GM19372 (cell line): ENCODE results near the gene LOX.
A peak's percentile ranks its signal among the peaks of the same experiment; 100 is the strongest.
"Not testable (repeated sequence)": the region's sequence is repeated elsewhere in the genome, so short reads cannot be mapped to it uniquely, and the experiment has no call there.

Experiments
- ATAC-seq: cut with Tn5 transposase; IDR thresholded peaks from one replicate; pipeline ENCODE4 v1.9.1; 2021; ENCODE audit warnings: mild to moderate bottlenecking, low read depth, moderate library complexity; ENCODE audit not compliant: unreplicated experiment

Gene LOX

GRCh38 chr5:122099060-122099790 lies 21.2 kb upstream of the LOX start:
- ATAC-seq: no peak

DNA sequence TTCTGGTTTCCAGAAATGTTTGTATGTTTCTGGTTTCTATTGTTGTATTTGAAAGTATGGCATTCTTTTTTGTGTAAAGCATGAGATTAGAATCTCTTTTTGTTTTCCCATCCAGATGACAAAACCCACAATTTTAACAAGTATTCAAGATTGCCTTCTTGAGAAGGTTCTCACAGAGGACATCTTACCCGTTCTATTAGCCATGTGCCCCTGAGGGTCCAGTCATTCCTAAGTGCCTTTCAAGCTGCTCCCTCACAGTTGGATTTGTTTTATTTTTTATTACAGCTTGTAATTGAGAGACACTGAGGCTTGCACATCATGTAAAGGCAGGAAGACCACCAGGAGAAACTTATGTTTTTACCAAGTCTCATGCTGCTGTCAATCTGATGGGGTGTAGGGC lies 19.3 kb upstream of the LOX start:
- no peak for ATAC-seq

- ATAC-seq: no peak
These were observed 17.1 kb upstream of the LOX start for GRCh38 chr5:122095158-122095557.

GRCh38 chr5:122094251-122094650 lies 16.2 kb upstream of the LOX start:
- ATAC-seq: not testable (repeated sequence)

DNA sequence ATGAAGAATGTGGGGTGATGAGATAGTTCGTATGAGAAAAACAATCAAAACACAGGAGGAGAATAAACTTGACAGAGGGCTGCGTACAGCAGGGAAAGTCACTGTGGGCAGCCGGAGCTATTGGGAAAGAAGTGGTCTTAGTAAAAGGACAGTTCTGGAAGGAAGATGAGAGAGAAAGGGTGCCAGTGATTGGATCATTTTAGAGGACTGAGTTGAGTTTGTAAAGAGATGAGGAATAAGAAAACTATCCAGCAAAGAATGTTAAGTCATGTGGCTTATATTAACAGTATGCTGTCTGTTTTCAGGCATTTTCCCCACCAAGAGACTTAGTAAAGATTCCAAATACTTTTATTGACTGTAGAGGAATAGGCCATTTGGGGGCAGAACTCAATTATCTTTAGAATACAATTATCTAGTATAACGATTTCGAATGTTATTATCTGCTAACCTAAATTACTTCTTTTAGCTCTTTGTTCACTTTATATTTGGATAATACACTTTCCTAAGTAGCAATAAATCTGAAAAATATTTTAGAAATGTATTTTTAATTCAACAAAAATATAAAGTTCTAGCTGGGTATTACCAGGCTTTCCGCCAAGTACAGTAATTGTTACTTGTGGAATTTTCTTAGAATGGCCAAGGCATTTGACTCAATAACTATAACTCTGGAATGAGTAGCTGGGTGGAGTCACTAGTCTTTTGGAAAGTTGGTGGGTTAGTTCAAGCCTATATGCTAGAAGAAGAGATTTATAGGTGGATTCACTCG lies 15.5 kb upstream of the LOX start:
- ATAC-seq: no peak

DNA sequence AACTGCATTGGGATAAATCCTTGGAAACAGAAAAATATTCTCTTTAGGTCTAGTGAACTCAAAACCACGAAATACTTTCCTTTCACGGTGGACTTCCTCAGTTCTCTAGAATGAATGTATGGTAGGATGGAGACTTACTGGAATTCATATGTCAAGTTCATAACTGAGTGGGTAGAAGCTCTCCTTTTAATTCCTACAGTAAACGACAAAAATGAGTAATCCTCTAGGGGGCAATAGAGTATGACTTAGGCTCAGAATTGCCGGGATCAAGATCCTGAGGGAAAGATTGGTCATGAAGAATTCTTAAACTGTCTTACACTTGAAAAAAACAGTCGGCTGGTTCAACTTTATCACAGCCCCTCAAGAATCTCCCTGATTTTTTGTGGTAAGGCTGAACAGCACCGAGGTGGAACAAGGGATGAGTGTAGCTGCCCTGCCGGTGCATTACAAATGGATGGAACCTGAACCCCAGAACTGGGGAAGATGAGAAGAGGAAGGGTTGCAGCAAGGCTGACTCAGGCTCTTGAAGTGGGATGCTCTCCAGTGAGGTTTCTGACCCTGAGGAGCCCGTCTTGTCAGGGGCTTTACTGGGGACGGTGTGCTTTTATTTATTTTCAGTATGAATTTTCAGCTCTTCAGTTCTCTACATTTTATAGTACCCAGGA lies 14.0 kb upstream of the LOX start:
- no peak for ATAC-seq

DNA sequence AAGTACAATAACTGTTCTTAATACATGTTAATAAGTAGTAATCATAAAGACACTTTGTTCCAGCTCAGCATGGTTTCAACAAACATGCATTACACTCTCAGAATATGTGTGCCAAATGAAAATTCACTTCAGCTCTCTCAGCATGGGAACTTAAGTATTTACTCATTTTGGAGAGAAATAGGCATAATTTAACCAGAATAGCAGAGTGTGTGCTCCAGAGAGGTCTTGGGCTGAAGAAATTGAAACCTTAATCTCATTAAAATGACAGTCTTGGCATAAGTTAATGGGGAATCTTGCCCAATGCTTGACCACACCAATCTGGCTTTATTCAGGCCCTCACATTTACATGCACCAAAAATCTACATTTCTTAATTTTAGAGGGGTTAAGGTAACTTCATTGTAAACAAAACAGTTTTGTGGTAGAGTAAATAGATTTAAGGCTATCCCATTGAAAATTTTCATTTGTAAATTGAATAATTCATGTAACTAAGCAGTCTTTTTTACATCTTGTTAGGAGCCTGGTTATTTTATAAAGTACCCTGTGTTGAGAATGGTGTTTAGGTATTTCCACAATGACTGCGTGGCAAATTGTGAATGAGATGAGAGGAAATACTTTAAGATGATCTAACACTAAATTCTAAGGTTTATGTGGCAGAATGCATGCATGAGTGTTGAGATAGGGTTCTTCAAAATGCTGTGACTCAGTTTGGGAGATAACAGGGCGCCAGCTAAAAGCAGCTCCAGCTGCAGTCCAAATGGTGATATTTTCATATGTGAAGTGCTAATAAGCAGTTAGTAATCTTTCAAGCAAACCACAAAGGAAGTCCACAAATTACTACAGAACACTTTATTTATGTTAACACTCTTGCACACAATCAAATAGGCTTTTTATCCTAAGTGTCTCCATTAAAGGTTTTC lies 11.3 kb upstream of the LOX start:
- ATAC-seq: no peak

GRCh38 chr5:122085041-122085440 lies 7.0 kb upstream of the LOX start:
- no peak for ATAC-seq

DNA sequence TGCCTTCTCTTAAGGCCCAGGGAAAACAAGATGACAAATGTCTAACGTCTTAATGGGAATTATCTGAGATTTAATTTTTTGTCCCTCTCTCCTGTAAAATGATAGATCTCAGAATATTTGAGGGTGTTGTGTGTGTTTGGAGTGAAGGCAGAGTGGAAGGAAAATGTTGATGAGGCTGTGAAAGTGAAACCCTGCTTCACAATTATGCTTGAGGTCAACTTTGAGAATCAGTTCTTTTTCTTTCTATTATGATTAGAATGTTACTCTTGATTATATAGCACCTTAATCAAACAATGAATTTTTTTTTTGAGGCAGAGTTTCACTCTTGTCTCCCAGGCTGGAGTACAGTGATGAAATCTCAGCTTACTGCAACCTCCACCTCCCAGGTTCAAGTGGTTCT lies 5.5 kb upstream of the LOX start:
- ATAC-seq: no peak

GRCh38 chr5:122081541-122081940 lies 3.5 kb upstream of the LOX start:
- ATAC-seq: no peak

DNA sequence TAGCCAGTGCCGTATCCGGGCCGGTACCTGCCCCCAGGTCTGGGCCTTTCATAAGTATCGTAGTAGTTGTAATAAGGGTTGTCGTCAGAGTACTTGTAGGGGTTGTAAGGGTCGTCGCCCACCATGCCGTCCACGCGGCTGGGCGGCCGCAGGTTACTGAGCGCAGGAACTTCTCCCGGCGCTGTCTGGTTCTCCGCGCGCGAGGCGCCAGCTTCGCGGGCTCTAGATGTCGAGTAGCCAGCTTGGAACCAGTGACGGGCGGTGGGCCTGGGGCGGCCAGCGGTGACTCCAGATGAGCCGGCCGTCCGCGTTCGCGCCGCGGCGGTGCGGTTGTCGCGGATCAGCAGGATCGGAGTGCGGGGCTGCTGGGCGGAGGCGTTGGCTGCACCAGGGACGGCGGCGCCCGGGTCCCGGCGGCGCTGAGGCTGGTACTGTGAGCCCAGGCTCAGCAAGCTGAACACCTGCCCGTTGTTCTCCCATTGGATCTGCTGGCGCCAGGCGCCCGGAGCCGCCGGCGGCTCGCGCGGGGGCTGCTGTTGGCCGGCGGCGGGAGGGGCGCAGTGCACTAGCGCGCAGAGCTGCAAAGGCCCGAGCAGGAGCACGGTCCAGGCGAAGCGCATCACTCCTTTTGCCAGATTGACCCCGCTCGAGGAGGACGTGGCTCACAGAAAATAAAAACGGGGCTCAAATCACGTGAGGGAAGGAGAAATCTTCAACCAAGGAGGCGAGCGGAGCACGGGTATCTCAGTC lies 518 bp downstream of the LOX start:
- ATAC-seq: peak; percentile 34

DNA sequence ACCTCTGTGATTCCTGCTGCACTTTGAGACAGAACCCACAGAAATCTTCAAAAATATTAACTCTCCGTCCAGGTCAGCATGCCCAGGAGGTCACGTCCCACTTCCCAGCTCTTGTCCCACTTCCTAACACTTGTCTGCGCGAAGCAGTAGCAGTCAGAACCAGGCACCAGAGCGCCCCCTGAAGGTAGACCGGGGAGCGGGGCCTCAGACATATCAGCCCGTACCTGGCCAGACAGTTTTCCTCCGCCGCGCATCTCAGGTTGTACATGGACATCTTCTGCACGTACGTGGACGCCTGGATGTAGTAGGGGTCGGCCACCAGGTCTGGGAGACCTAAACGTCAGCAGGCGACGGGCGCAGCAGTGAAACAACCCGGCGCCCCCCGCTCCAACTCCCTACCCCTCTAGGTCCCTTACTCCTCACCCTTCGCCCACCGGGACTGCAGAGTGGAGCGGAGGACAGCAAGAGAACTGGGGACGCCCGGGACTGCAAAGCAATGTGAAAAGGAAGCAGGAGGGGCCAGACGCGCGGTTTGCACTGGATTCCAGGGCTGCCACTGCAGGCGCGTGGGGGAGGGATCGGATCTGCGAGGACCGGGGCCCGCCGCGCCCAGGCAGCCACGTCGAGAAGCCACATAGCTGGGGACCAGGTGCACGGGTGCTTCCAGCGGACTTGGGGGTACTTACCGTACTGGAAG lies 1.2 kb downstream of the LOX start:
- ATAC-seq: peak; percentile 42

GRCh38 chr5:122076050-122076461 lies 2.0 kb downstream of the LOX start:
- ATAC-seq: no peak

- no peak for ATAC-seq
These were observed 4.2 kb downstream of the LOX start for GRCh38 chr5:122073864-122074263.

GRCh38 chr5:122073018-122073417 lies 5.0 kb downstream of the LOX start:
- ATAC-seq: no peak

DNA sequence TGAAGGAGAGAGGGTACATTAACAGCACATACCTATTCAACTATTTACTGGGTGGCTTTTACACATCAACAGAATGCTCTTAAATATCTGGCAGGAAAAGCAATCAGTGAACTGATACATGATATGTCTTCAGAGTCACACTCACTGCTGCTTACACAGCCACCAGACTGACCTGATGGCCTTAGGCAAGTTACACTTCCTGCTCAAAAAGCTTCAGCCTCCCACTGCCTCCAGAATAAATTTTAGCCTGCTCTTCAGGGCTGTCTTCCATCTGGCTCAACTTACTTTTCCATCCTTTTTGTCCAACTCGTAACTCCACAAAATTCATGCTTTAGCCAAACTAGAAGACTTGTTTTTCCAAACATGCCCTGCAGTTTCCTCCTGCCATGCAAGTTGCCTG lies 10.7 kb downstream of the LOX start:
- ATAC-seq: no peak

DNA sequence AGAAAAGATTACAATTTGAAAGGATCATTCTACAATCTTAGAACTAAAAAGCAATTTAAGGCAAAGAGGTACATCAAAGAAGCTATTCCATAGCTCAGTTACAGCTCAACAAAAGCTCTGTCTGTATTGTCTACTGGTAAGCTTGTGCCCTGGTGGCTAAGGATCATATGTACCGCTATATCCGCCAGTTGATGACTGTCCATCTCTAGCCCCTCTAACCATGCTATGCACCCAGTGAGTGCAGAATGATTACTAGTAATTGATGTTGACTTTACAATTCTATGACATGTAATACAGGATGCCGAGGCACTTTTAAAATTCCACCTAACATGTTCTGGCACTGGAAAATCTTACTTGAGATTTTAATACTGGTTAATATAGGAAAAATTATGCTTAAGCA lies 13.1 kb downstream of the LOX start:
- no peak for ATAC-seq

DNA sequence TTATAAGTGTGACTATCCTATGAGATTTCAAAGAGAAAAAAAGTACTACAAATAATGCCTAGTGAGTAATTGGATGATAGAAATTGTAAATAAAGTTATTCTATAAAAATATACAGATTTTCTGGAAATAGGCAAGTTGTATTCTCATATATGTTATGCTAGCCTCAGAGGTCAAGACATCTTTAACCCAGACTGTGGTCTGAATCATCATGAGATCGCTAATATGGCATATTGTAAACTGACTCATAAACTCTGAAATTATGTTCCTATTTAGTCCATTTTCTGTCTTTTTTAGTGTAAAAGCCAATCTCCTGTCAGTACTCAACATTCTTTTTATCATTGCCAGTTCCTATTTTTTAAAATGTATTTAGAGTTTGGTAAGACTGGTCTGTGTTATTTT lies 14.2 kb downstream of the LOX start:
- ATAC-seq: no peak

GRCh38 chr5:122062205-122062604 lies 15.9 kb downstream of the LOX start:
- no peak for ATAC-seq
